Ramos (cell line): ENCODE measurements around the gene HAS3.
"Not testable (repeated sequence)": the region's sequence is repeated elsewhere in the genome, so short reads cannot be mapped to it uniquely, and the experiment has no call there.

ENCODE experiments used
- in situ Hi-C: fragments of 300-500 bp; cut with MboI; formaldehyde crosslinking; loops from one replicate; pipeline ENCODE4 v1.14.3; 2022; ENCODE audit warnings: low sequenced_read_pairs; ENCODE audit not compliant: unreplicated experiment

HAS3 gene, protein sequence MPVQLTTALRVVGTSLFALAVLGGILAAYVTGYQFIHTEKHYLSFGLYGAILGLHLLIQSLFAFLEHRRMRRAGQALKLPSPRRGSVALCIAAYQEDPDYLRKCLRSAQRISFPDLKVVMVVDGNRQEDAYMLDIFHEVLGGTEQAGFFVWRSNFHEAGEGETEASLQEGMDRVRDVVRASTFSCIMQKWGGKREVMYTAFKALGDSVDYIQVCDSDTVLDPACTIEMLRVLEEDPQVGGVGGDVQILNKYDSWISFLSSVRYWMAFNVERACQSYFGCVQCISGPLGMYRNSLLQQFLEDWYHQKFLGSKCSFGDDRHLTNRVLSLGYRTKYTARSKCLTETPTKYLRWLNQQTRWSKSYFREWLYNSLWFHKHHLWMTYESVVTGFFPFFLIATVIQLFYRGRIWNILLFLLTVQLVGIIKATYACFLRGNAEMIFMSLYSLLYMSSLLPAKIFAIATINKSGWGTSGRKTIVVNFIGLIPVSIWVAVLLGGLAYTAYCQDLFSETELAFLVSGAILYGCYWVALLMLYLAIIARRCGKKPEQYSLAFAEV

DNA sequence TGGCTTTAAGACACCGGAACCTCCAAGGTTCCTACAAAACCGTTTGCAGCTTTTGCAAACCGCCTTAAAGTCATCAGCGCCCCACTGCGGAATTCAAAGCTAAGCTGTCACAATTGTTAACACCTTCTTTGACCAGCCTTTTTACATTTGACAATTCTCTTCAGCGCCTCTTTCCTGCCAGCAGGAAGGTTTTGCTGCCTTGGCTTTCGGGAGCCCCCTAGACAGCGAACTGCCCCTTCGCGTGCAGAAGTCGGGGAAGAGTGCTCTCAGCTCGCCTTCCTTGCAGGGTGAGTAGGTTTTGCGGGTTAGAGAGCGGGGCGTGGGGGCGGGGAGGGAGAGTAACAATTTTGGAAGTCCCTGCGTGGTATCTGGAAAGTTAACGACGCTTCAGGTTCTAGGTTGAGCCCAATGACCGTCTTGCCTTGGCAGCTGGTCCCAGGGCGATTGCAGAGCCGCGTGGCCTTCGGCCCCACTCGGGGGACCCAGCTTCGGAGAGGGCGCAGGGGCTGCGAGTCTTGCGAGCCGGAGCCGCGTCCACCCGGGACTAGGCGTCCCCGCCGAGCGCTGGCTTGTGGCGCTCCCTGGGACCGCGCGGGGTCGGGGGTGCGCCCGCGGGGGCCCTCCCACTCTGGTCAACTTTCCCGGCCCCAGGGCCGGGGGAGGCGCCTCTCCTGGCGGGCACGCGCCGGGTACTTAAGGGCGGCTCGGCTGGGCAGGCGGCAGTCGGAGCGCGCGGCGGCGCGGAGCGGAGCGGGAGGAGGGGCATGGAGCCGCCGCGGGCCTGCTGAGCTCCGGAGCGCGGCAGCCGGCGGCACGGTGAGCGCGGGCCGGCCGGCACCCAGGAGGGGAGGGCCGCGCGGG lies at the start of gene HAS3:
Gene HAS3, plus strand, starts transcription at position 153 of the 861 bp plus-strand sequence. CDS start 3,743 bp downstream, outside the sequence.
- in situ Hi-C loops: loop anchor here (10.0 kb wide), 1 partner anchor 581 kb away; no protein-coding TSS in a partner anchor

DNA sequence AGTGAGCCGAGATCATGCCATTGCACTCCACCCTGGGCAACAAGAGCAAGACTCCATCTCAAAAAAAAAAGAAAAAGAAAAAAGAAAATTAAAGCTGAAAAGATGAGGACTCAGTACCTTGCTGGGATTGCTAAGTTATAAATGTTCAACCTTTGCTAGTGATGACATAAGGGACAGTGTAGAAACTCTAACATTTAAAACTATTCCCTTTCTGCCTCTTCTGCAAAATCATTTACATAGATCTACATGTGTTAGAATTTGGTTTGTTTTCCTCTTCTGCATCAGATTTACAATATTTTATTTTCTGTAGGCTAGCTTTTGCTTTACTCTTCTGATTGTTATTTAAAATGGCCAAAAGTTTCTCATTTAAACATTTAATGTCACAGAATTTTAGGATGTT lies 49.5 kb upstream of the HAS3 start:
- in situ Hi-C loops: no loop called here

DNA sequence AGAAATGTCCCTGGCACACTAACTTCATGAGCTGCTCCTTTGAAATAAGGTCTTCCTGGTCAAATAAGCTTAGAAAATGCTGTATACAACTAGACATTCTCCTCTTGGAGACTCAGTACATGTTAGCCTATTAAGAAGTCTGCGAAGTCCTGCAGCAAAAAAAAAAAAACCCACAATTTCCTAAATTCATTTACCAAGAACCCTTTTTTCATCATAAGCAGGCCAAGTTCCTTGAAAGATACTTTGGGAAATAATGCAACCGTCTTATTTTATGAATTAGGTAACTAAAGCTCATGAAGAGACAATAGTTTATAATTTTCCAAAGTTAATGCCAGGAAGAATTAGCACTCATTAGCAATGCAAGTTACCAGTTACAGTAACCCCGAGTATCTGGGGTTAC lies 49.0 kb upstream of the HAS3 start:
- in situ Hi-C loops: no loop called here

DNA sequence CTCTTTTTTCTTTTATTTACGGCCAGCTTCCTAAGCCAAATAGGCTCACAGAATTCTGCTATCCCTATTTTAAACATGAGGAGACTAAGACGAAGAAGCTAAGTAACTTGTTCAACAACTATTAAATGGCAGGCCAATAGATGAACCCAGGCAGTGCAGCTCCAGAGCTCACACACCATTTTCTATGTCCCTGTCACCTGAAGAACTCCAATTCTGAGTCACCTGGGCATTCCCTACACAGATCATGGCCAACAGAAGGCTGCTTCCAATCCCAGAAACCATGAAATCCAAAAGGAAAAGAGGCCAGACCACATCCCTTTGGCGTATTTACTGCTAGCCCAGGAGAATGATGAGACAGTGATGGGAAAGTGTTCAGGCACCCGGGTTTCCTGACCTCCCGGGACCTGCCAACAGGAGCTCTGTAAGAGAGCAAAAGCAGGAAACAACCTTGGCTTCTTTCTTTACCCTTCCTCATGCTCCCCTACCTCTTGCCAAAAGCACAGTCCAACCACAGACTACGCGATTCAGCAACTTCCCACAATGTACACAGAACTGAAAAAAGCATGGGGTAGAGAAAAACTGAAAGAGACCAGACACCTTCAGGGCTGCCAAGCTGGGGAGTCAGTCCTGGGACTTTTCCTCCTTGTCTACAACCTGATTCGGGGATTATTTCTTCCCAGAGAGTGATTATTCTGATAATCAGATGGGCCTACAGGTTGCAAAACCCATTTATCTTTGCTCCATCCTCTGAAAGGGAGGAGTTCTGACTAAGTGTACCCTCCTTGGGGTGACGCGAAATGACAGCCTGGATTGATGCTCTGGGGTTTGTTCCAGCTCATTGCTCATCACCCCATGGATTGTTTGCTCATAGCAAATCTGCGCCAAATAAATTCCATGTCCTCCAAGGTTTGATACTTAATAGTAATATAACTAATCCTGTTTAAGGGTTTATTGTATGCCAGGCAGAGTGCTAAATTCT lies 47.8 kb upstream of the HAS3 start:
- in situ Hi-C loops: no loop called here

DNA sequence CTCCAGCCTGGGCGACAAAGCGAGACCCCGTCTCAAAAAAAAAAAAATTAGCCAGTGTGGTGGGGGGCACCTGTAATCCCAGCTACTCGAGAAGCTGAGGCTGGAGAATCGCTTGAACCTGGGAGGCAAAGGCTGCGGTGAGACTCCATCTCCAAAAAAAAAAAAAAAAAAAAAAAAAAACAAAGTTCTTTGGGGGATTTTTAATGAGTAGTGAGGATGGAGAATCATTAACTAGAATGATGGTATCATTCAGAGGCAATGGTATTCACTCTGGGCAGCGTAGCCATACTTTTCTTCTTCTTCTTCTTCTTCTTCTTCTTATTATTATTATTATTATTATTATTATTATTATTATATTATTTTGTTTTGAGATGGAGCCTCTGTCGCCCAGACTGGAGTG lies 42.0 kb upstream of the HAS3 start:
- in situ Hi-C loops: not testable (repeated sequence)

DNA sequence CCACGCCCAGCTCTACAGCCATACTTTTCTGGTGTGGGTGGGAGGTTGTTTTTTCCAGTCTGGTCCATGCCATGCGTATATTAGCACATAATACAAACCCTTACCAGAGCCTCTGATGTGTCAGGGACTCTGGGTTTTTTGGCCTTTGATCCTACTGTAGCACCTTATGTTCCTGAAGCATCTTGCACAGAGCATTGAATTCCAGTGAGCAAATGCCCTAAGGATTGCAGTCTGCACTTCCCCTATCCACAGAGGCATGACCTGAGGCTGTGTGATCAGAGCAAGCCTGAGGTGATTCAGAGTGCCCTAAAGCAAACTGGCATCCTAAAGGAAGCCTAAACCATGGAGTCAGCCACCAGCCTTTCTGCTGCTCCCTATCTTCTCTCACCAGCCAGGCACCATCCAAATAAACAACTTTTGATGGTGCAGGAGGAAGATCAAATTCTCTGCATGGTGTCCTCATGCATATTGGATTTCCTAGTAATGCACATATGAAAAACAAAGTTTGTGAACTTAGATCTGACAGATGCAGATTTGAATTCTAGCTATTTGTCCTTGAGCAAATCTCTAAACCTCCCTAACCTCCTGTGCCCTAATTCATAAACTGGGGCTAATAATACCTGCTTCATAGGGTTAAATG lies 41.2 kb upstream of the HAS3 start:
- in situ Hi-C loops: no loop called here

DNA sequence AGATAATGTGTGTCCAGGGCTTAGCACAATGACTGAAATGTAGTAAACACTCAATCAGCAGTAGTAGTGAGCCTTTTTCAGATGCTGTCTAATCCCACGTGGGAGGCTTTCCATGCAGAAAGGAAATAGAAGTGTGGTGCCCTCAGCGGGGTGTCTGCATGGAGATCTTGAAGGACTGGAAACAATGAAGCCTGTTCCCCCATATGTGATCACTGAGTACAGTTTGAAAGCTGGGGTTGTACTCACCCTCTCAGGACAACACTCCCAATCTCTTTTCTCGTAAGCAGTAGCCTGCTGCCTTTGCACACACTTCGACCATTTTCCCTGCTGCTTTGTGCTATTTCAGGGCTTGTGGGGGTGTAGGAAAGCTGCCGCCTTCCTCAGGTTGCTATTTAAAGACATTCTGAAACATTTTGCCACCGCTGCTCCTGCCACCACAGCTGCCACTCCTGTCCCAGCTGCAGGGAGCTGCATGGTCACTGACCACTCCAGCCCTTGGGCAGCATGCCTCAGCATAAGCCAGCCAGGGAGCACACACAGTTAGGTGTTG lies 40.6 kb upstream of the HAS3 start:
- in situ Hi-C loops: no loop called here

DNA sequence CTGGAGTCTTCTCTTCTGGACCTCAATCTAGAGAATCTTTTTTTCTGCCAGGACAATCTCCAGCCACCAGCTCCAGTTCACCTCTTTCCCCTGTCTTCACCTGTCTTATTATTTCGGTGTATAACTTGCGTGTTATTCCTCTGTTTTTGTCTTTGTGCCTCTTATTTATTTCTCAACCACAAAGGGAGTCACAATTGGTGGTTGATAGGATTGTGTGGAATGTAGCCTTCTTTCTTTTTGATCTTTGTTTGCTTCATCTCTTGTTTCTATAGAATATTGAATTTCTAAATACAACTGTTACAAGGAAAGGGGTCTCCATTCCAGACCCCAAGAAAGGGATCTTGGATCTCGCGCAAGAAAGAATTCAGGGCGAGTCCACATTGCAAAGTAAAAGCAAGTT lies 35.9 kb upstream of the HAS3 start:
- in situ Hi-C loops: no loop called here

DNA sequence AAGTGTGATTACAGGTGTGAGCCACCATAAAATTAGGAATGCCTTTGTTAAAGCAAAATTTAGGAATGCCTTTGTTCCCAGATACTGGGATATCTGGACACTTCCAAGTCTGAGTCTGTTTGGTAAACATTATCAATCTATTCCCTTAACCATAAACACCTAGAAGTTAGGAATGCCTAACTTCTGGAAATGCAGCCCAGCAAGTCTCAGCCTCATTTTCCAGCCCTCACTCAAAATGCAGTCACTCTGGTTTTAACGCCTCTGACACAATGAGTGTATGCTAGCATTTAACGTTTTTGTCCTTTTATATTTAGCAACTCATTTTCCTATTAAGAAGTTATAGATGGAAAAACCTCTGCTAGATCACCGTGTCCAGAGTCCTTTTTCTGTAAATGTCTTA lies 34.4 kb upstream of the HAS3 start:
- in situ Hi-C loops: no loop called here

DNA sequence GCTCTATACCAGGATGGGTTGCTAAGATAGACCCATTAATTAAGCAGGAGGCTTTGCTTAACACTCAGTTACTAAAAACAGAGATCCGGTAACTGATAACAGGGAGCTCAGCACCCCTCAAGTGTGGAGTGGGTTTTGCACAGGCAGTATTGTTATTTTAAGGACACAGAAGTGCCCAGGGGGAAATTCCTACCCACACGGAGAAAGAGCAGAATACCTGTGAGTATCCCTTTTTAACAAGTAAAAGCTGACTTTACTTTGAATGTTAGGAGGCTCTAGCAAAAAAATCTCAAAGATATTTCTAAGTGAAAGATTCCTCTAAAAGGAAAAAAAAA lies 32.8 kb upstream of the HAS3 start:
- in situ Hi-C loops: no loop called here

DNA sequence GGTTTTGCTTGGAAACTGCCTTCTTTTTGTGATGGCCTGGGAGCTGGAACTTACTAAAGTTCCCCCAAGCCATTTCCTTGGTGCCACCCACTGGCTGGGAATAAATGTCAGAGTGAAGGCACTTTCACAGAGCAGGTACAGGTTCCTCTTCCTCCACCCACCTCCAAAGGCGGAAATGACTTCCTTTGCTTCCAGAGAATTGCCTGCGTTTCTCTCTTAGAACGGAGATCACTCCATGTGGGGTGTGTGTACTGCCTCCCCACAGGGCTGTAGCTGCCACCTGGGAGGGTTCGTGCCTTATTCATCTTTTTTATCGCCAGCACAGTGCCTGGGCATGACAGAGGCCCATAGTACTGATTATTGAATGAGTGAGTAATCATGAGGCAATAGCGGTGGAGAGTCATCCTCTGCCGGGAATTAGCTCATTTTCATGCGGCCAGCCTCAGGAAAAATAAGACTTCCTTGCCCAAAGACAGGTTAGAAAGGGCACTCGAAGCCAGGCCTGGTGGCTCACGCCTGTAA lies 32.2 kb upstream of the HAS3 start:
- in situ Hi-C loops: no loop called here

DNA sequence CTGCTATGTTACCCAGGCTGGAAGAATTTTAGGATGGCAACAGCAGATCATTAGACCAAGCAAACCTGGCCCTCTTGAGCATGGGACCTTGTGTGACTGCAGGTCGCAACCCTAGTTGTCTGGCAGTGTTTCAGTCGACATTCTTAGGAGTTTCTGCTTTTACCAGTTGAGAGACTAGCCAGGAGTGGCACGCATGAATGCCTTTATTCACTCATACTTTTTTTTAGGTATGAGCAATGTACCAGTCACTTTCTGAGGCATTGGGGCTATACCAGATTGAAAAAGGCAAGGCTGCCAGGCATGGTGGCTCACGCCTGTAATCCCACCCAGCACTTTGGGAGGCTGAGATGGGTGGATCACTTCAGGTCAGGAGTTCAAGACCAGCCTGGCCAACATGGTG lies 28.2 kb upstream of the HAS3 start:
- in situ Hi-C loops: no loop called here

DNA sequence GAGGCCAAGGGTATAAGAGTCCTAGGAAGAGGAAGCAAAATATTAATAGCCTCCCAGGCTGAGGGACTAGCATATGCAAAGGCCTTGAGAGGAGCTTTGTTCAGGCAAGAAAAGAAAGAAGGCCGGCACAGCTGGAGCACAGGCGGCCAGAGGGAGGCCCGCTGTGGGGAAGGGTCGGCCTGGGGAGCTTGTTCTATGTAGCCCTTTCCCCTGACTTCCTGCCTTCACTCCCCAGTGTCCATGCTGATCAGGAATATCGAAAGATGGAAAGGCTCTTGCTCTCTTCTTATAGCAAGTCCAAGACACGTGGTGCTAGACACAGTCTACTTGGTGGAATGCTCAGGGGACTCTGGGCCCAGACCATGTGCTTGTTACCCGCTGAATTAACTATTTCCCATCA lies 27.4 kb upstream of the HAS3 start:
- in situ Hi-C loops: no loop called here

DNA sequence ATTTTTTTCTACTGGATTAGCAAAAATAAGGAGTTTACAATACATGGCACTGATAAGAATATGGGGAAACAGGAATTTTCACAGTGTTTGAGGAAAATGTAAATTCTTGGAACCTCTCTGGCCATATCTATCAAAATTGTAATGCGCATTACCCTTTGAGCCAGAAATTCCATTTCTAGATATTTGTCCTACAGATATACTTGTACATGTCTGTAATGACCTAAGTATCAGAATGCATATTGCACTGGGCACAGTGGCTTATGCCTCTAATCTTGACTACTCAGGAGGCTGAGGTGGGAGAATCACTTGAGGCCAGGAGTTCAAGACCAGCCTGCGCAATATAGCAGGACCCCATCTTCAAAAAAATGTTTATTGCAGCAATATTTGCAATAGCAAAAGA lies 25.8 kb upstream of the HAS3 start:
- in situ Hi-C loops: no loop called here

DNA sequence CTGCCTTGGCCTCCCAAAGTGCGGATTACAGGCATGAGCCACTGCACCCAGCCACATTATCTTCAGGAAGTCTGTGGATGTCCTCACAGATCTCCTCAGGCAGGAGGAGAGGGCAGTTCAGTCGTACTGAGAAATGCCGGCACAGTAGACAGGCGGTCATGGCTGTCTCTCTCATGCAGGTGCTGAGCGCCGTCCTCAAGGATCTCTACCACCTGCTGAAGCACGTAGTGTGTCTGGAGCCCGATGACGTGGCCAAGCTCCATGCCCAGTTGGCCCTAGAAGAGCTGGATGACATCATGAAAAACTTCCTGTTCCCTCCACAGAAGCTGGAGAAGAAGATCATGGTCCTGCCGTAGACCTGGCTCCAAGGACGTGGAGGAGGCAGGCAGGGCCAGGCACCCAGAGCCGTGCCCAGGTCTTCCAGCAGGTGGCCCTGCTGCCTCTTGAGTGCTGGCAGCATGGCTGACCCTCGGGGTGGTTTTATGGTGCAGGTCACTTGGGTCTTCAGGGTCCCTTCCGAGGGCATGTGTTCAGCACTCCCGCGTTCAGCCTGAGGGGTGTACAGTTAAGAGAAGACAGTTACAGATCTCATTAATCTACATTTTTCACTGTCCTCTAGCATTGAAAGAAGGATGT lies 22.0 kb upstream of the HAS3 start:
- in situ Hi-C loops: no loop called here

DNA sequence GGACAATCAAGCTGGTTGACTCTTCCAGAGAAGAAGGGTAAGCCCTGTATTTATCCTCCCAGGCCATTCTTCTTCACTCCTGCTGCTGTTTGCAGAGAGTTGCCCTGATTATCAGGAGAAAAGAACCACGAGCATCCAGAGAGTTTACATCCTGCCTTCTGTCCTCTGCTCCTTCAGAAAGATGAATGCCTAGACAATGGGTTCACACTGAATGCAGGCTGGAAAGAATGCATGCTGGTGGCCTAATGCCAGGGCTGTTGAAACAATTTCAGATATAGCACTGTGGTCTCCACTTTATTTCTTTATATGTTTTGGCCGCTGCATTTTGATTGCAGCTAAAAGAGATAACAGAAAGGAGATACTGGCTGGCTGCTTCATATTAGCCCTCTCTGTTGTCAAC lies 21.2 kb upstream of the HAS3 start:
- in situ Hi-C loops: no loop called here

DNA sequence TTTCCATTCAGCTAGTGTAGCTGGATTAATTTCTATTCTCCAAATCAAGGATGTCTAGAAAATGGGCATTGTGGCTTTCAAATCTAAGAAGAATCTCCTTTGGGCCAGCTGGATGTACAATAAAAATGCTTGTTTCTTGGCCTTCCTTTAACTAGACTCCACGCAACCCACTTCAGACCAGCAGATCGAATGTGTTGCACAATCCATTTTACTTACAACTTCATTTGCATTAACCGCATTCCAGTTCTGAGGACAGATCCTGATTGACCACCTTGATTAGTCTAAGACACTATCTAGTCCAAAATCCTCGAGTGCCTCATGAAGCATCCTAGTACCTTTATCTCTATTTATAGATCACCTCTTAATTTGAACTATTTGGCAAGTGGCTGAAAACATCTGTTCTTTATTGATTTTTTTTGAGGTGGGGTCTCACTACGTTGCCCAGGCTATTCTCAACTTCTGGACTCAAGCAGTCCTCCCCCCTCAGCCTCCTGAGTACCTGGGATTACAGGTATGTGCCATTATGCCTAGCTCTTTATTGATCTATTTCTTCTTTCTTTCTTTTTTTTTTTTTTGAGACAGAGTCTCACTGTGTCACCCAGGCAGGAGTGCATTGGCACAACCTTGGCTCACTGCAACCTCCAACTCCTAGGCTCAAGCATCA lies 20.3 kb upstream of the HAS3 start:
- in situ Hi-C loops: no loop called here

DNA sequence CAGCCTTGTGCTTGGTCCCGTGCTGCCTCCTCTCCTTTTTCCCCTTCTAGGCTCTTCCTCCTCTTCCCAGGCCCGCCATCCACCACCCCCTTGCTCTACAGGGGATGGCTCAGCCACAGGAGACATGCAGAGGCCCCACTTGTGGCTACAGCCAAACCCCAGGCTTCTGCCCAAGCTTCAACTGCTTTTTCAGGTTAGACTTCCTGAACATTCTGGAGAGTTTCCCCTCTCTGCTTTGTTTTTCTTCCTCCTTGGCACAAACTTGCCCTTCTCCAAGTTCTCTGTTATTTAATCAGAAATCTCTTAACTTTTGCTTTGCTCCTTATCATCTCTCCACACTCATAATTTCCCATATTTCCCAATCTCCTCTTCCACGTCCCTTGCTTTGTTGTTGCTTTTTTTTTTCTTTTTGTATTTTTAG lies 18.3 kb upstream of the HAS3 start:
- in situ Hi-C loops: no loop called here
